ENCODE data around the gene SDCBP2. TPM values are rescaled to one million over a fixed set of nuclear protein-coding genes. Genes with fewer than 3 reads are reported as not detected.
A peak's percentile ranks its signal among the peaks of the same experiment; 100 is the strongest.

Gene SDCBP2
- total RNA-seq, 1 donor from 2014 or later: not detected

DNA sequence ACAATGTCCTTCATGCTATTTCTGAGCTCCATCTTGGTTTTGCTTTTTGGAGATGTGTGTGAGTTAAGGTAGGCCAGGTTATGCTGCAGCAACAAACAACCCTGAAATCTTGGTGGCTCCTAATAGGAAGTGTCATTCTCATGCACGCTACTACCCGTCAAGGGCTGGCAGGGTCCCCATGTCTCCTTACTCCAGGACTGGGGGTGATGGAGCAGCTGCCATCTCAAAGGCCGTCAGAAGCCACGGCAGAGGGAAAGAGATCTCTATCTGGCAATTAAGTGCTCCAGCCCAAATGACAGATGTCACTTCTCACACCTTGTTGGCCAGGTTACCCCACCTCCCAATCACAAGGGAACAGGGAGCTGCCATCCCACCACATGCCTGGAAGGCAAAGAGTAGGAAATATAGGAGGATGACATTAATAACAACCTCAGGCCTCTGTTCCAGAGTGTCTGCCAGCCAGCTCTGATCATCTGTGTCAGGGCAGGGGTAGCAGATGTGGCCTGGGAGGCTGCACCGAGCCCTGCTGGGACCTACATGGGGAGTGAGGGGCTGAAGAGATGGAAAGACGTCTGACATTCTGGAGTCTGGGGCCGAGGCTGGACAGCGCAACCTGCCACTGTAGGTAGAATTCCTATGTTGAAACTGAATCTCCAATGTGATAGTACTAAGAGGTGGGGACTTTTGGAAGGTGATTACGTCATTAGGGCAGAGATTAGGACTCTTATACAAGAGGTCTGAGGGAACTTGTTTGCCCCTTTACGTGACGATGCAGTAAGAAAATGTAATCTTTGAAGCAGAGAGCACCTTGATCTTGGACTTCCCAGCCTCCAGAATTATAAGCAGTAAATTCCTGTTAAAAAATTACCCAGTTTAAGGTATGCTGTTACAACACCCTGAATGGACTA, 4.8 kb upstream of the SDCBP2 start:
- Histone ChIP-seq H3K36me3 (peaks cover 4 to 11% of the 10 kb centered on the region in 2 donors), H3K9me3 (no peaks in the 10 kb centered on the region), H3K4me3 (no peak overlapping the region), H3K27me3 (no peaks in the 10 kb centered on the region), H3K27ac (no peak overlapping the region), H3K4me1 (no peaks in the 10 kb centered on the region)
- DNase-seq (ENCODE audit: low spot score in 2 of 2): no peak
- TF ChIP-seq, protein P1, sequence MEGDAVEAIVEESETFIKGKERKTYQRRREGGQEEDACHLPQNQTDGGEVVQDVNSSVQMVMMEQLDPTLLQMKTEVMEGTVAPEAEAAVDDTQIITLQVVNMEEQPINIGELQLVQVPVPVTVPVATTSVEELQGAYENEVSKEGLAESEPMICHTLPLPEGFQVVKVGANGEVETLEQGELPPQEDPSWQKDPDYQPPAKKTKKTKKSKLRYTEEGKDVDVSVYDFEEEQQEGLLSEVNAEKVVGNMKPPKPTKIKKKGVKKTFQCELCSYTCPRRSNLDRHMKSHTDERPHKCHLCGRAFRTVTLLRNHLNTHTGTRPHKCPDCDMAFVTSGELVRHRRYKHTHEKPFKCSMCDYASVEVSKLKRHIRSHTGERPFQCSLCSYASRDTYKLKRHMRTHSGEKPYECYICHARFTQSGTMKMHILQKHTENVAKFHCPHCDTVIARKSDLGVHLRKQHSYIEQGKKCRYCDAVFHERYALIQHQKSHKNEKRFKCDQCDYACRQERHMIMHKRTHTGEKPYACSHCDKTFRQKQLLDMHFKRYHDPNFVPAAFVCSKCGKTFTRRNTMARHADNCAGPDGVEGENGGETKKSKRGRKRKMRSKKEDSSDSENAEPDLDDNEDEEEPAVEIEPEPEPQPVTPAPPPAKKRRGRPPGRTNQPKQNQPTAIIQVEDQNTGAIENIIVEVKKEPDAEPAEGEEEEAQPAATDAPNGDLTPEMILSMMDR (IDR thresholded peaks at IDR 0.05): no peak
- intact Hi-C loops (cut with DNase I): no loop called here

DNA sequence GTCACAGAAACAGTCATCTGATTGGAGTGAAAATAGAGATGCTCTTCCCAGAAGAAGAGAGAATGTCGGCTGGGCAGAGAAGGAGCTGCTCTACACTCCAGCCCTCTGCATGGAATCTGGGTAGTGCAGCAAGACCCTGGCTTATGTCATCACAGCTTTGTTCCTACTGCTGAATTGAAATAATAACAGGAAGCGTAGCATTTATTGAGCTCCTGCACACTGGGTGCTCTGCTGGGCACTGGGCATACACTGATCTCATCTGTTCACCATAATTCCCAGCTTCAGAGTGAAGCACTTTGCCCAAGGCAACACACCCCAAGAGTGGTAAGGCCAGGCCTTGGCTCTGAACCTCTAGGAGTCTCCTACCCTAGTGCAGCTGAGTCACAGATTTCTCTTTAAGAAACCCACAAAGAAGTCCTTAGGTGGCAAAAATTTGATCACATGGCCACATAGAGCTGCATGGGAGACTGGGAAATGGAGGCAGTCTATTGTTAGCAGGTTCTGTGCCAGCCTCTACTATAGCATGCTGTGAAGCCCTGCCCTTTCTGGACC, 3.9 kb upstream of the SDCBP2 start:
- H3K36me3 ChIP-seq: peaks cover 4 to 11% of the 10 kb centered on the region in 2 donors
- H3K9me3 ChIP-seq: no peaks in the 10 kb centered on the region
- DNase-seq (ENCODE audit: low spot score in 2 of 2): no peak
- H3K27me3 ChIP-seq: no peaks in the 10 kb centered on the region
- no peak overlapping the region for H3K27ac ChIP-seq
- no peak overlapping the region for H3K4me3 ChIP-seq
- TF ChIP-seq, protein P1 (IDR thresholded peaks at IDR 0.05): no peak
- H3K4me1 ChIP-seq: peaks cover 0 to 7% of the 10 kb centered on the region in 2 donors
- intact Hi-C loops (cut with DNase I): no loop called here

DNA sequence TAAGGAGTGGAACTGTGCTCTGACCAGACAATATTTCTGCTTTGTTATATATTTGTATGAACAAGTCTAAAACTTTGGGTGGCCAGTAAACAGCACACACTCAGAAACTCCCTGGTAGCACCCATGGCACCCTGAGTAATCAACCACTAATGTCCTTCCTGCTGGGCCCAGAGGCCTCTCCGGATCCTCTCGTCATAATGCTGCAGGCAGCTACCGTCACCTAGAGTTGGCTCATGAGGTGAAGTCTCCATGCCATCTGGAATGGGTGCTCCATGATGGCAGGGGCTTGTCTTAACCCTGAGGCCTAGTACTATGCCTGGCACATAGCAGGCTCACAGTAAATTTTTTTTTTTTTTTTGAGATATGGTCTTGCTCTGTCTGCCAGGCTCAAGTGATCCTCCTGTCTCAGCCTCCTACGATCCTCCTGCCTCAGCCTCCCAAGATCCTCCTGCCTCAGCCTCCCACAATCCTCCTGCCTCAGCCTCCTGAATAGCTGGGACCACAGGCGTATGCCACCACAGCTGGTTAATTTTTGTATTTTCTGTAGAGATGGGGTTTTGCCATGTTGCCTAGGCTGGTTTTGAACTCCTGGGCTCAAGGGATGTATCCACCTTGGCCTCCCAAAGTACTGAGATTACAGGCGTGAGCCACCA, 3.0 kb upstream of the SDCBP2 start:
- TF ChIP-seq, protein P1 (IDR thresholded peaks at IDR 0.05): no peak
- no peak for DNase-seq (ENCODE audit: low spot score in 2 of 2)
- Histone ChIP-seq H3K9me3 (no peaks in the 10 kb centered on the region), H3K27me3 (no peaks in the 10 kb centered on the region), H3K4me1 (peaks cover 0 to 15% of the 10 kb centered on the region in 2 donors), H3K27ac (no peak overlapping the region), H3K4me3 (no peak overlapping the region), H3K36me3 (peaks cover 4 to 11% of the 10 kb centered on the region in 2 donors)
- intact Hi-C loops (cut with DNase I): no loop called here

DNA sequence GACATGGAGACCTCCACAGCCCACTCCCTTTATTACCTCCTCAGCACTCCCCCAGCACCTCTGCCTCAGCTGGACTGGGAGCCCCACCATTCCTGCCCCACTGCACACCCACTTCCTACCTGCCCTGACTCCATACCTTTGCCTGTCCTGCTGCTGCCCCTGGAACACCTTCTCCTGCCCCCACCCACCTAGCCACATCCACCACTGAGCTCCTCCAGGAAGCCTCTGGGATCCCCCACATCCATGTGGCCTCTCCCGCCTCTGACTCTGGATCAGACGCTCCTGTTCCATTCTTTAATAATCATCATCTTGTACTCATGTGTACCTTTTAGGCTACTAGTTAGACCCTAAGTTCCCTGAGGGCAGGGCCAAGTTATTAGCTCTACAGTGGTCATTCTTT, 2.2 kb upstream of the SDCBP2 start:
- H3K4me3 ChIP-seq: no peak overlapping the region
- peaks cover 4 to 11% of the 10 kb centered on the region in 2 donors for H3K36me3 ChIP-seq
- intact Hi-C loops (cut with DNase I): no loop called here
- no peak for DNase-seq (ENCODE audit: low spot score in 2 of 2)
- TF ChIP-seq, protein P1 (IDR thresholded peaks at IDR 0.05): no peak
- H3K27me3 ChIP-seq: no peaks in the 10 kb centered on the region
- H3K27ac ChIP-seq: peak overlapping the region in 1 of 2 donors; percentile 99
- H3K4me1 ChIP-seq: peaks cover 0 to 23% of the 10 kb centered on the region in 2 donors
- H3K9me3 ChIP-seq: no peaks in the 10 kb centered on the region

DNA sequence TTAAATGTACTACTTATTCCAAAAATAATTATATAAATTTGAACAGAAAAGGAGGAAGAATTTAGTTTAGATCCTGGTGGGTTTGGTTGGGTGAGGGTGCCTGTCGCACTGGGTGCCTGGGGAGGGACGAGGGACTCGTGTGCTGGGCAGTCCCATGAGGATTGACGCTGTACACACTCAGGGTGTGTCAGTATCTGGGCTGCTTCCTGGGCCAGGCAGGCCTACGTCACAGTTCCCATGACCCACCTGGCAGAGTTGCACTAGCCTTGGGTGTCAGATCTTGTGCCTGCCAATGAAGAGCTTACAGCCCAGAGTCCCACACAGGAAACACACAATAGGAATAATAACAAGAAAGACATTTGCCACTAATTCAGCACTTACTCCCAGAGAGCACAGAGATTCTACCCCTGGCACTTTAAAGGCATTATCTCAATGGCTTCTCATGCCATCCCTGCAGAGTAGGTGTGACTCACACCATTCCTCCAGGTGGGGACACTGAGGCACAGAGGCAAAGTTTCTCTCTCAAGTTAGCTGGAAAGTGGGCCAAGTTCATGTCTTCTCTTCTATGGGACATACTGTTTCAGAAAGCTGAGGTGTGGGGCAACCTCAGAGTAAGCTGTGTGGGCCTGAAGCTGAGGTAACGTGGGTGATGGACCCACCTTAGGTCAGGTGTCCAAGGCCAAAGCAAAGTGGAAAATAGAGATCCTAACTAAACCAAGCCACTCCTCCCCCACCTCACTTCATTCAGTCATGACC, 1.3 kb upstream of the SDCBP2 start:
- intact Hi-C loops (cut with DNase I): no loop called here

More for the DNA sequence above, 1.3 kb upstream of the SDCBP2 start:
- TF ChIP-seq, protein P1 (IDR thresholded peaks at IDR 0.05): no peak
- Histone ChIP-seq H3K9me3 (no peaks in the 10 kb centered on the region), H3K27ac (peak overlapping the region; percentile 1 to 99), H3K27me3 (no peaks in the 10 kb centered on the region), H3K4me1 (peaks cover 0 to 25% of the 10 kb centered on the region in 2 donors), H3K4me3 (no peak overlapping the region), H3K36me3 (peaks cover 4 to 11% of the 10 kb centered on the region in 2 donors)
- no peak for DNase-seq (ENCODE audit: low spot score in 2 of 2)

Measured in ascending aorta (tissue), 2 donors.